ENCODE results near the gene NOX3.
"Not testable (repeated sequence)": the region's sequence is repeated elsewhere in the genome, so short reads cannot be mapped to it uniquely, and the experiment has no call there.

Gene NOX3

GRCh38 chr6:155485756-155486155 is 30.1 kb upstream of the NOX3 start:
- no peak for DNase-seq (ENCODE audit: extremely low read depth, low read depth)
- no peak for TF ChIP-seq CTCF (IDR thresholded peaks at IDR 0.05; ENCODE audit: low read depth, low read length)

- DNase-seq (ENCODE audit: extremely low read depth, low read depth), result peak; percentile 54
- TF ChIP-seq CTCF (IDR thresholded peaks at IDR 0.05; ENCODE audit: low read depth, low read length), result no peak
Observed at GRCh38 chr6:155483858-155484257, 28.2 kb upstream of the NOX3 start.

GRCh38 chr6:155481215-155481614 is 25.6 kb upstream of the NOX3 start:
- TF ChIP-seq CTCF (IDR thresholded peaks at IDR 0.05; ENCODE audit: low read depth, low read length), result no peak
- peak; percentile 22 for DNase-seq (ENCODE audit: extremely low read depth, low read depth)

GRCh38 chr6:155473741-155474140 is 18.1 kb upstream of the NOX3 start:
- DNase-seq (ENCODE audit: extremely low read depth, low read depth), result no peak
- TF ChIP-seq CTCF (IDR thresholded peaks at IDR 0.05; ENCODE audit: low read depth, low read length), result no peak

- no peak for TF ChIP-seq CTCF (IDR thresholded peaks at IDR 0.05; ENCODE audit: low read depth, low read length)
- DNase-seq (ENCODE audit: extremely low read depth, low read depth), result peak; percentile 25
Observed at GRCh38 chr6:155472886-155473285, 17.2 kb upstream of the NOX3 start.

GRCh38 chr6:155470979-155471616 is 15.5 kb upstream of the NOX3 start:
- DNase-seq (ENCODE audit: extremely low read depth, low read depth), result not testable (repeated sequence)

GRCh38 chr6:155468543-155468942 is 12.9 kb upstream of the NOX3 start:
- not testable (repeated sequence) for DNase-seq (ENCODE audit: extremely low read depth, low read depth)

- DNase-seq (ENCODE audit: extremely low read depth, low read depth), result no peak
Observed at GRCh38 chr6:155466539-155466938, 10.9 kb upstream of the NOX3 start.

More at GRCh38 chr6:155466539-155466938, 10.9 kb upstream of the NOX3 start:
- TF ChIP-seq CTCF (IDR thresholded peaks at IDR 0.05; ENCODE audit: low read depth, low read length), result no peak

Data from AG09319 (cell line).